Activated CD8-positive, alpha-beta T cell treated with anti-CD3 and anti-CD28 coated beads, Interleukin-2, amount 10 ng/mL, durations not matched to agents 7 days and 5 days (primary cell): Measurements from ENCODE around the gene HLA-DQA2. TPM values are rescaled to one million over a fixed set of nuclear protein-coding genes. Genes with fewer than 3 reads are reported as not detected.
"Not testable (repeated sequence)": the region's sequence is repeated elsewhere in the genome, so short reads cannot be mapped to it uniquely, and the experiment has no call there.

Experiments
- ATAC-seq: fragments of 150-1000 bp; cut with Tn5 transposase; one replicate; pipeline ENCODE4 v1.10.0; 2021; ENCODE audit warnings: moderate library complexity
- CTCF ChIA-PET: fragments of 350-600 bp; sonication (Branson Sonifier 250); formaldehyde crosslinking; loops from one replicate; lab custom pipeline; 2021; ENCODE audit warnings: antibody characterized with exemption; lab: Charles Lee
- POLR2A ChIA-PET: fragments of 350-600 bp; sonication (Branson Sonifier 250); formaldehyde crosslinking; loops from one replicate; lab custom pipeline; 2021; ENCODE audit warnings: antibody characterized with exemption; lab: Charles Lee
- DNase-seq: peaks from one replicate; pipeline ENCODE4 v3.0.0-alpha.2; 2020
- H3K27ac Mint-ChIP-seq: one replicate; pipeline ENCODE4 v1.8.0; 2021; ENCODE audit warnings: mild to moderate bottlenecking, mixed read lengths
- H3K27me3 Mint-ChIP-seq: one replicate; pipeline ENCODE4 v1.8.0; 2021; ENCODE audit warnings: low read depth, mixed read lengths
- H3K36me3 Mint-ChIP-seq: one replicate; pipeline ENCODE4 v1.8.0; 2021; ENCODE audit warnings: low read depth, mixed read lengths
- H3K4me1 Mint-ChIP-seq: one replicate; pipeline ENCODE4 v1.8.0; 2021; ENCODE audit warnings: low read depth, mixed read lengths
- H3K4me3 Mint-ChIP-seq: one replicate; pipeline ENCODE4 v1.8.0; 2021; ENCODE audit warnings: mild to moderate bottlenecking, mixed read lengths
- H3K9me3 Mint-ChIP-seq: one replicate; pipeline ENCODE4 v1.8.0; 2022; ENCODE audit warnings: mixed read lengths; ENCODE audit not compliant: insufficient read depth
- total RNA-seq, 2 experiments: library from RNA; stranded (reverse); gene quantifications; one replicate each; pipeline ENCODE4 v1.2.3, GENCODE V29; 2021

The HLA-DQA2 gene
- total RNA-seq, 2 experiments from 2014 or later: not detected

DNA sequence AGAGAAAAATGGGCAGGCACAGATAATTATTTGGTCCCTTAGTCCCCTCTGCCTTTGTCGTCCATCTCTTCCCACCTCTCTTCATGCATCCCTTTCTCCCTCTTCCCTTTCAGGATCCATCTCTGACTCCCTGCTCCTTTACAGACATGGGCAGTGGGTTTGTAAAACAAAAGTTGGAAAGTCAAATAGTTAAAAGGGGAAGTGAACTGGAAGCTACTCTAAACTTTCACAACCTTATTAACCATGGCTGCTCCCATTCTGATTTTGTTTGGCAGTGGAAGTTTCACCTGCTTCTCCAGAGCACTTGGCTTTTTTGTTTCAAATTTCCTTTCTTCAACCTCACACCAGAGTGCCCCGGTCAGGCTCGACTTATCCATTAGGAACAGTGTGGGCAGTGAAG is 1.2 kb downstream of the HLA-DQA2 start:
- H3K9me3 Mint-ChIP-seq: no peaks in the 10 kb centered on the region
- H3K4me1 Mint-ChIP-seq: peaks cover 9% of the 10 kb centered on the region
- ATAC-seq (no peak), DNase-seq (no peak)
- H3K4me3 Mint-ChIP-seq: no peak overlapping the region
- peaks cover 31% of the 10 kb centered on the region for H3K27me3 Mint-ChIP-seq
- H3K27ac Mint-ChIP-seq: no peak overlapping the region
- no peaks in the 10 kb centered on the region for H3K36me3 Mint-ChIP-seq
- ChIA-PET POLR2A (no interaction called here), CTCF (interaction anchor here (1.3 kb wide), 1 partner anchor 329 kb away, joined by 4 read pairs; no protein-coding TSS in a partner anchor)

- CTCF ChIA-PET: no interaction called here
- Mint-ChIP-seq H3K27ac (no peak overlapping the region), H3K36me3 (no peaks in the 10 kb centered on the region), H3K27me3 (peaks cover 27% of the 10 kb centered on the region), H3K4me1 (peaks cover 9% of the 10 kb centered on the region), H3K4me3 (no peak overlapping the region), H3K9me3 (no peaks in the 10 kb centered on the region)
- no peak for DNase-seq
- ATAC-seq: no peak
- POLR2A ChIA-PET: no interaction called here
Observed at GRCh38 chr6:32744776-32745175, 3.6 kb downstream of the HLA-DQA2 start.

- peaks cover 29% of the 10 kb centered on the region for H3K27me3 Mint-ChIP-seq
- POLR2A ChIA-PET, H3K27ac Mint-ChIP-seq, DNase-seq, H3K4me3 Mint-ChIP-seq, ATAC-seq, H3K9me3 Mint-ChIP-seq, CTCF ChIA-PET, H3K4me1 Mint-ChIP-seq, H3K36me3 Mint-ChIP-seq: not testable (repeated sequence)
Observed at GRCh38 chr6:32745649-32746048, 4.5 kb downstream of the HLA-DQA2 start.

DNA sequence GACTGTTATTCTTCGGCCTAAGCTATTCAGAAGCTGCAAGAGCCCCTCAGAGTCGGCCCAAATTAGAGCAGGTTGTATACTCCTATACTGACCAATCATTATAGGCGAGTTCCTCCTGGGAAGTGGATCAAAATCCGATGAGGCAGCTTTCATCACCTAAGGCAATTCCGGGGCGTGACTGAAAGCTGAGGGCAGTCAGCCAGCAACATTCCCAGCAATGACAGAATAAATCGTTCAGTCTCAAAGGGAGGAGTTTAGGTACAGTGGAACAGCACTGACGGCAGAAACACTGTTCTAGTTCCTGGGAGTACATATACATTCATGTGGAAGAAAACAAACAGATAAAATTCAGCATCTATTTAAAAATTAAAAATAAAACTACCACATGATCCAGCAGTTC is 11.4 kb downstream of the HLA-DQA2 start:
- H3K4me3 Mint-ChIP-seq: no peak overlapping the region
- CTCF ChIA-PET: no interaction called here
- no peaks in the 10 kb centered on the region for H3K4me1 Mint-ChIP-seq
- no peak overlapping the region for H3K27ac Mint-ChIP-seq
- POLR2A ChIA-PET: no interaction called here
- peaks cover 41% of the 10 kb centered on the region for H3K27me3 Mint-ChIP-seq
- H3K9me3 Mint-ChIP-seq: no peaks in the 10 kb centered on the region
- ATAC-seq (no peak), DNase-seq (no peak)
- no peaks in the 10 kb centered on the region for H3K36me3 Mint-ChIP-seq

GRCh38 chr6:32759669-32760068 is 18.5 kb downstream of the HLA-DQA2 start:
- Mint-ChIP-seq H3K27ac (no peak overlapping the region), H3K4me3 (no peak overlapping the region), H3K36me3 (no peaks in the 10 kb centered on the region), H3K27me3 (peaks cover 47% of the 10 kb centered on the region), H3K4me1 (no peaks in the 10 kb centered on the region), H3K9me3 (no peaks in the 10 kb centered on the region)
- no peak for ATAC-seq
- ChIA-PET CTCF (no interaction called here), POLR2A (no interaction called here)
- DNase-seq: no peak

GRCh38 chr6:32761072-32761471 is 19.9 kb downstream of the HLA-DQA2 start:
- Mint-ChIP-seq H3K9me3 (no peaks in the 10 kb centered on the region), H3K36me3 (no peaks in the 10 kb centered on the region), H3K27me3 (peaks cover 40% of the 10 kb centered on the region), H3K4me1 (no peaks in the 10 kb centered on the region), H3K27ac (no peak overlapping the region), H3K4me3 (no peak overlapping the region)
- CTCF ChIA-PET: no interaction called here
- DNase-seq (no peak), ATAC-seq (no peak)
- POLR2A ChIA-PET: no interaction called here

DNA sequence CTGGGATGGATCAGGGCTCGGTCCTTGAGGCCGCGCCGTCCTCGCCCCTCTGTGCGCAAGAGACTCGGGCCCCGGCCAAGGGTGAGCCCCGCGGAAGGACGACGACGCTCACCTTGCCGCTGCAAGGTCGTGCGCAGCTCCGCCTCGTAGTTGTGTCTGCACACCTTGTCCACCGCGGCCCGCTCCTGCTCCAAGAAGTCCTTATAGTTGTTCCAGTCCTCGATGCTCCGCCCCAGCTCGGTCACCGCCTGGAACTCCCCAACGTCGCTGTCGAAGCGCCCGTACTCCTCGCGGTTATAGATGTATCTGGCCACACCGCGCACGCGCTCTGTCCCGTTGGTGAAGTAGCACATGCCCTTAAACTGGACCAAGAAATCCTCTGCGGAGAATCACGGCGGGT is 20.4 kb downstream of the HLA-DQA2 start:
- Mint-ChIP-seq H3K9me3 (no peaks in the 10 kb centered on the region), H3K36me3 (no peaks in the 10 kb centered on the region), H3K4me1 (no peaks in the 10 kb centered on the region), H3K27me3 (peaks cover 40% of the 10 kb centered on the region), H3K4me3 (no peak overlapping the region), H3K27ac (no peak overlapping the region)
- DNase-seq (no peak), ATAC-seq (no peak)
- ChIA-PET CTCF (no interaction called here), POLR2A (no interaction called here)

DNA sequence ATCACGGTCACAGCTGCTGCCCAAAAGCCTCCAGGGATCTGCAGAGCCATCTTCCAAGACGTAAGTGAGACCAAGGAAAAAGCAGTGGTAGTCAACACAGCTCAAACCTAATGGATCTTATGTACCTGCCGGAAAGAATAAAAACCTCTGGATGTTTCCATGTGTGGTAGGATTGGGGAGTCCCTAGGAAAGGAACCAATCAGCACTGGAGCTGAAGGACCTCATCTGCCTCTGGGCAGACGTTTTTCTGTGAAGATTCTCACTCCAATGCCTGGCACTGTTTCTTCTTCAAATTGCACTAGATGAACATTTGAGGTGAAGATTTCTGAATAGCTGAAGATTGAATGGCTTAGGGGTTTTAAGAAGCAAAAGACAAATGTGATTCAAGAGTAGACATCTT is 22.2 kb downstream of the HLA-DQA2 start, which contains the start of gene HLA-DQB2:
TSS of gene HLA-DQB2 (minus strand) at position 112 of the 400 bp plus-strand sequence. CDS start at position 50, 62 bp downstream.
- POLR2A ChIA-PET: no interaction called here
- no peaks in the 10 kb centered on the region for H3K9me3 Mint-ChIP-seq
- CTCF ChIA-PET: no interaction called here
- H3K4me3 Mint-ChIP-seq: no peak within 1 kb of the TSS
- ATAC-seq (no peak), DNase-seq (no peak)
- peaks cover 56% of the 10 kb centered on the region for H3K27me3 Mint-ChIP-seq
- no peaks in the 10 kb centered on the region for H3K36me3 Mint-ChIP-seq
- no peaks in the 10 kb centered on the region for H3K4me1 Mint-ChIP-seq
- H3K27ac Mint-ChIP-seq: no peak within 1 kb of the TSS

DNA sequence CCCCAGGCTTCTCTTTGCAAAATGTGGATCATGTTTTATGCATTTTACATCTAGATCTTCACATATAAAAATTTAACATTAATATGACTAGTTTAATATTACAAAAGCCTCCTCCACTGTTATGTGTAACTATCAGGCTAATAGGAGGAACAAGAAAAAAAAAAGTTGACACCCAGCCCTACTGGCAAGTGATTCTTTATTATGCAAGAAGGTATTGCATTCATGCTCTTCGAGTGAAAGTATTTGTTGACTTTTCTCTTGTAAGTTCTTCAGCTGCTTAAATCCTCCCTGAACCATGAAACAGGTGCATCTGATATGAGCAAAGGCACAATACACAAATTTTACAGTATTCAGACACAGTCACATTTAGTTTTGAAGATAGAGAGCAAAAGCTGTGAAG is 22.9 kb downstream of the HLA-DQA2 start:
- Mint-ChIP-seq H3K27me3 (peaks cover 56% of the 10 kb centered on the region), H3K4me1 (no peaks in the 10 kb centered on the region), H3K36me3 (no peaks in the 10 kb centered on the region), H3K4me3 (no peak overlapping the region), H3K9me3 (no peaks in the 10 kb centered on the region), H3K27ac (no peak overlapping the region)
- ATAC-seq (no peak), DNase-seq (no peak)
- ChIA-PET CTCF (no interaction called here), POLR2A (interaction anchor here (0.6 kb wide), 1 partner anchor 452 kb away, joined by 3 read pairs; no protein-coding TSS in a partner anchor)

GRCh38 chr6:32772656-32773055 is 31.5 kb downstream of the HLA-DQA2 start:
- Mint-ChIP-seq H3K9me3 (no peaks in the 10 kb centered on the region), H3K27me3 (peaks cover 48% of the 10 kb centered on the region), H3K4me1 (peaks cover 5% of the 10 kb centered on the region), H3K4me3 (no peak overlapping the region), H3K36me3 (no peaks in the 10 kb centered on the region), H3K27ac (no peak overlapping the region)
- DNase-seq: no peak
- ChIA-PET CTCF (no interaction called here), POLR2A (no interaction called here)
- ATAC-seq: no peak

GRCh38 chr6:32774426-32774825 is 33.2 kb downstream of the HLA-DQA2 start:
- DNase-seq: no peak
- no peak overlapping the region for H3K4me3 Mint-ChIP-seq
- H3K9me3 Mint-ChIP-seq: no peaks in the 10 kb centered on the region
- ATAC-seq: no peak
- ChIA-PET POLR2A (no interaction called here), CTCF (interaction anchor here (1.2 kb wide), 1 partner anchor 11 kb away, joined by 4 read pairs; no protein-coding TSS in a partner anchor)
- H3K27ac Mint-ChIP-seq: no peak overlapping the region
- H3K27me3 Mint-ChIP-seq: peaks cover 38% of the 10 kb centered on the region
- no peaks in the 10 kb centered on the region for H3K36me3 Mint-ChIP-seq
- peaks cover 5% of the 10 kb centered on the region for H3K4me1 Mint-ChIP-seq

DNA sequence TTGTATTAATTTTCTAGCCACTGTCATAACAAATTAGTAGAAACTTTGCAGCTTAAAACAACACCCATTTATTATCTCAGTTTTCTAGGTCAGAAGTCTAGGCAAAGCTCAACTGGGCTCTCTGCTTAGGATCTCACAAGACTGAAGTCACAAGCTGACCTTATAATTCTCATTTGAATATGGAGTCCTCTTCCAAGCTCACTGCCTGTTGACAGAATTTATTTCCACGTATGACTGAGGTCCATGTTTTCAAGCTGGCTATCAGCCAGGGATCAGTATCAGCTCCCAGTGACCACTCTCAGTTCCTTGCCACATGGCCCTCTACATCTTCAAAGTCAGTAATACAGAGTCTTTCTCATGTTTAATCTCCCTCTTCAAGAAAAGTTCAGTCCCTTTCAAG is 33.9 kb downstream of the HLA-DQA2 start:
- Mint-ChIP-seq H3K36me3 (no peaks in the 10 kb centered on the region), H3K27ac (no peak overlapping the region), H3K9me3 (no peaks in the 10 kb centered on the region), H3K4me1 (peaks cover 5% of the 10 kb centered on the region), H3K4me3 (no peak overlapping the region), H3K27me3 (peaks cover 37% of the 10 kb centered on the region)
- CTCF ChIA-PET: interaction anchor here (1.2 kb wide), 1 partner anchor 11 kb away, joined by 4 read pairs; no protein-coding TSS in a partner anchor
- DNase-seq: no peak
- no peak for ATAC-seq
- POLR2A ChIA-PET: no interaction called here

GRCh38 chr6:32779036-32779435 is 37.8 kb downstream of the HLA-DQA2 start:
- Mint-ChIP-seq H3K4me3 (no peak overlapping the region), H3K4me1 (no peaks in the 10 kb centered on the region), H3K27me3 (peaks cover 38% of the 10 kb centered on the region), H3K9me3 (no peaks in the 10 kb centered on the region), H3K27ac (no peak overlapping the region), H3K36me3 (no peaks in the 10 kb centered on the region)
- DNase-seq: no peak
- CTCF ChIA-PET: interaction anchor here (0.6 kb wide), 1 partner anchor 16 kb away, joined by 3 read pairs; no protein-coding TSS in a partner anchor
- POLR2A ChIA-PET: no interaction called here
- no peak for ATAC-seq
